ENCODE data around the gene ALG12.

The ALG12 gene

GRCh38 chr22:49946612-49947295 lies 28.5 kb upstream of the ALG12 start:
- no peak for DNase-seq (ENCODE audit: low read depth in 3 of 3)

GRCh38 chr22:49945042-49945794 lies 27.0 kb upstream of the ALG12 start:
- DNase-seq (ENCODE audit: low read depth in 3 of 3) = peak in 1 of 3 donors; percentile 53

GRCh38 chr22:49944399-49944891 lies 26.2 kb upstream of the ALG12 start:
- DNase-seq (ENCODE audit: low read depth in 3 of 3) = no peak

- DNase-seq (ENCODE audit: low read depth in 3 of 3) = no peak
Measured at GRCh38 chr22:49943771-49944398, 25.6 kb upstream of the ALG12 start.

GRCh38 chr22:49943405-49943765 lies 25.1 kb upstream of the ALG12 start:
- no peak for DNase-seq (ENCODE audit: low read depth in 3 of 3)

- no peak for DNase-seq (ENCODE audit: low read depth in 3 of 3)
Measured at GRCh38 chr22:49942565-49943404, 24.5 kb upstream of the ALG12 start.

GRCh38 chr22:49941507-49942316 lies 23.5 kb upstream of the ALG12 start:
- DNase-seq (ENCODE audit: low read depth in 3 of 3) = no peak

- no peak for DNase-seq (ENCODE audit: low read depth in 3 of 3)
Measured at GRCh38 chr22:49938565-49939136, 20.4 kb upstream of the ALG12 start.

- no peak for DNase-seq (ENCODE audit: low read depth in 3 of 3)
Measured at GRCh38 chr22:49937758-49938564, 19.7 kb upstream of the ALG12 start.

GRCh38 chr22:49936973-49937757 lies 18.9 kb upstream of the ALG12 start:
- DNase-seq (ENCODE audit: low read depth in 3 of 3) = no peak

- peak; percentile 94 to 98 (median 96) for DNase-seq (ENCODE audit: low read depth in 3 of 3)
Measured at GRCh38 chr22:49936018-49936972, 18.1 kb upstream of the ALG12 start.

GRCh38 chr22:49935561-49935960 lies 17.3 kb upstream of the ALG12 start:
- DNase-seq (ENCODE audit: low read depth in 3 of 3) = peak in 1 of 3 donors; percentile 56

GRCh38 chr22:49934891-49935557 lies 16.8 kb upstream of the ALG12 start:
- DNase-seq (ENCODE audit: low read depth in 3 of 3) = peak; percentile 82 to 97 (median 83)

GRCh38 chr22:49934160-49934890 lies 16.1 kb upstream of the ALG12 start:
- no peak for DNase-seq (ENCODE audit: low read depth in 3 of 3)

GRCh38 chr22:49933236-49934159 lies 15.3 kb upstream of the ALG12 start:
- DNase-seq (ENCODE audit: low read depth in 3 of 3) = no peak
